ENCODE results near the gene KRTAP16-1.

DNA sequence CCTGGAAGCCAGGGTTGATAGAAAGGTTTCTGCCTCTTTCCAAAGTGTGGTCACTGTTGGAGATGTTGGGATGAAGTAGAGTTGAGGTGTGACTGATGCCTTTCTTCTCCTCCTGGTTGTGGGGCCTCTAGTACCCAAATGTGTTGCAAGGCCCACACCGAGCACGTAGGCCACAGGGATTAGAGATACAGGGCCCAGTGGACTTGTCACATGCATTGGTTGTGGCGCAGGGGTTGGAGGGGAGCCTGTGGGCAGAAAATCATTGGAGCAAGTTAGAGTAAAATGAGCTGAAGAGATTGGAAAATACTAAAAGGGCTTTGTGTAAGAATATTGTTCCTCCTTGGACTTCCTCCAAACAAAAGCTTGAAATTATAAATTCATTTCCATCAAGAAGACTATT is 36.9 kb upstream of the KRTAP16-1 start:
- TF ChIP-seq, protein P1, sequence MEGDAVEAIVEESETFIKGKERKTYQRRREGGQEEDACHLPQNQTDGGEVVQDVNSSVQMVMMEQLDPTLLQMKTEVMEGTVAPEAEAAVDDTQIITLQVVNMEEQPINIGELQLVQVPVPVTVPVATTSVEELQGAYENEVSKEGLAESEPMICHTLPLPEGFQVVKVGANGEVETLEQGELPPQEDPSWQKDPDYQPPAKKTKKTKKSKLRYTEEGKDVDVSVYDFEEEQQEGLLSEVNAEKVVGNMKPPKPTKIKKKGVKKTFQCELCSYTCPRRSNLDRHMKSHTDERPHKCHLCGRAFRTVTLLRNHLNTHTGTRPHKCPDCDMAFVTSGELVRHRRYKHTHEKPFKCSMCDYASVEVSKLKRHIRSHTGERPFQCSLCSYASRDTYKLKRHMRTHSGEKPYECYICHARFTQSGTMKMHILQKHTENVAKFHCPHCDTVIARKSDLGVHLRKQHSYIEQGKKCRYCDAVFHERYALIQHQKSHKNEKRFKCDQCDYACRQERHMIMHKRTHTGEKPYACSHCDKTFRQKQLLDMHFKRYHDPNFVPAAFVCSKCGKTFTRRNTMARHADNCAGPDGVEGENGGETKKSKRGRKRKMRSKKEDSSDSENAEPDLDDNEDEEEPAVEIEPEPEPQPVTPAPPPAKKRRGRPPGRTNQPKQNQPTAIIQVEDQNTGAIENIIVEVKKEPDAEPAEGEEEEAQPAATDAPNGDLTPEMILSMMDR (optimal IDR thresholded peaks at IDR 0.05 in 1 of 3, IDR thresholded peaks at IDR 0.05 in 1 of 3, conservative IDR thresholded peaks at IDR 0.05 in 1 of 3; ENCODE audit: extremely low read depth in 1 of 3, insufficient read depth in 2 of 3, low read length in 3 of 3): no peak
- TF ChIP-seq EZH2 (IDR thresholded peaks at IDR 0.05; ENCODE audit: low read length): no peak

All from keratinocyte (primary cell).